H1 (cell line): ENCODE results near the gene CFAP97D1. TPM values are rescaled to one million over a fixed set of nuclear protein-coding genes. Genes with fewer than 3 reads are reported as not detected.

Source experiments
- CTCF ChIA-PET: fragments of 300-600 bp; sonication (Branson Sonifier 250); formaldehyde crosslinking; loops from one replicate; lab custom pipeline; 2021; ENCODE audit not compliant: partially characterized antibody; lab: Charles Lee
- POLR2A ChIA-PET: fragments of 300-600 bp; sonication (Branson Sonifier 250); formaldehyde crosslinking; loops from one replicate; lab custom pipeline; 2021; ENCODE audit warnings: inconsistent platforms; ENCODE audit not compliant: partially characterized antibody; lab: Charles Lee
- DNase-seq, 2 experiments: peaks; one replicate each; pipeline versions ENCODE4 v3.0.0 to v3.0.0-alpha.2; 2010 to 2022; ENCODE audit warnings: low spot score in 2 of 2, low read depth in 1 of 2, mixed read lengths in 1 of 2
- FAIRE-seq: peaks from 2 replicates; lab custom pipeline; 2011; peaks lifted over from hg19 to GRCh38; lab: Jason Lieb, UNC
- H2AFZ ChIP-seq: 2 replicates; pipeline ENCODE4 v1.8.1; 2012; ENCODE audit warnings: low read length, inconsistent platforms
- H2AK5ac ChIP-seq: 2 replicates; pipeline ENCODE4 v1.6.1; 2013; ENCODE audit warnings: low read depth, low read length
- H2BK120ac ChIP-seq: replicated peaks from 2 replicates; pipeline ENCODE3; 2013; ENCODE audit warnings: low read depth, low read length, inconsistent platforms
- H2BK12ac ChIP-seq: 2 replicates; pipeline ENCODE4 v1.6.1; 2013; ENCODE audit warnings: low read depth, low read length
- H2BK15ac ChIP-seq: 2 replicates; pipeline ENCODE4 v1.6.1; 2013; ENCODE audit warnings: low read length
- H2BK20ac ChIP-seq: 2 replicates; pipeline ENCODE4 v1.6.1; 2013; ENCODE audit warnings: low read length
- H2BK5ac ChIP-seq: 2 replicates; pipeline ENCODE4 v1.6.1; 2013; ENCODE audit warnings: low read depth, low read length
- H3K14ac ChIP-seq: 2 replicates; pipeline ENCODE4 v1.6.1; 2013; ENCODE audit warnings: inconsistent platforms; ENCODE audit not compliant: insufficient read length
- H3K18ac ChIP-seq: 2 replicates; pipeline ENCODE4 v1.6.1; 2013; ENCODE audit warnings: low read length; ENCODE audit errors: extremely low read depth
- H3K23ac ChIP-seq: 2 replicates; pipeline ENCODE4 v1.6.1; 2013; ENCODE audit warnings: inconsistent platforms; ENCODE audit not compliant: insufficient read length
- H3K23me2 ChIP-seq: 2 replicates; pipeline ENCODE4 v1.6.1; 2013; ENCODE audit warnings: low read depth, low read length
- H3K27ac ChIP-seq: 2 replicates; pipeline ENCODE4 v1.6.1; 2011; ENCODE audit warnings: low read depth, low read length, inconsistent platforms
- H3K27me3 ChIP-seq, 4 experiments: replicated peaks in 1 of 4; 1 replicate in 1 of 4; 2 replicates in 3 of 4; pipeline versions ENCODE4 v1.6.1 to v1.8.1; 2011 to 2013; ENCODE audit warnings: low read length in 3 of 4, mild to moderate bottlenecking in 3 of 4, inconsistent platforms in 2 of 4, mixed read lengths in 2 of 4, moderate library complexity in 1 of 4; ENCODE audit not compliant: control insufficient read depth in 3 of 4, insufficient read depth in 3 of 4; ENCODE audit errors: extremely low read depth in 1 of 4
- H3K36me3 ChIP-seq, 4 experiments: 2 replicates each; pipeline versions ENCODE4 v1.6.1 to v1.8.1; 2011 to 2013; ENCODE audit warnings: mild to moderate bottlenecking in 4 of 4, low read length in 3 of 4, moderate library complexity in 2 of 4, control low read depth in 1 of 4, inconsistent platforms in 1 of 4; ENCODE audit not compliant: insufficient read depth in 4 of 4, control insufficient read depth in 2 of 4
- H3K4ac ChIP-seq: replicated peaks from 2 replicates; pipeline ENCODE3; 2013; ENCODE audit warnings: low read length, low read depth, mixed read lengths, inconsistent platforms; ENCODE audit not compliant: insufficient read length
- H3K4me1 ChIP-seq, 4 experiments: replicated peaks in 1 of 4; 1 replicate in 1 of 4; 2 replicates in 3 of 4; pipeline versions ENCODE4 v1.6.1 to v1.8.1; 2011 to 2013; ENCODE audit warnings: low read length in 3 of 4, inconsistent platforms in 2 of 4, mixed read lengths in 1 of 4; ENCODE audit not compliant: insufficient read depth in 4 of 4, control insufficient read depth in 3 of 4
- H3K4me2 ChIP-seq, 2 experiments: 2 replicates each; pipeline versions ENCODE4 v1.6.1 to v1.8.1; 2011 to 2013; ENCODE audit warnings: low read depth in 2 of 2, low read length in 2 of 2, control low read depth in 1 of 2, inconsistent platforms in 1 of 2, mild to moderate bottlenecking in 1 of 2; ENCODE audit not compliant: insufficient read depth in 1 of 2
- H3K4me3 ChIP-seq, 4 experiments: fragments of 200-600, 300-600 bp in 1 of 4; sonication (generic), shearing (Covaris generic), sonication (Bioruptor Twin) in 1 of 4; 2 replicates each; pipeline versions ENCODE4 v1.5.1 to v1.8.1; 2011 to 2016; ENCODE audit warnings: low read length in 4 of 4, low read depth in 3 of 4, control low read depth in 2 of 4, inconsistent platforms in 2 of 4, mild to moderate bottlenecking in 2 of 4, mixed read lengths in 1 of 4, moderate library complexity in 1 of 4; ENCODE audit not compliant: insufficient read depth in 2 of 4; ENCODE audit errors: extremely low read depth in 1 of 4
- H3K56ac ChIP-seq: replicated peaks from 2 replicates; pipeline ENCODE3; 2013; ENCODE audit warnings: low read depth, mild to moderate bottlenecking, mixed read lengths, low read length, inconsistent platforms; ENCODE audit not compliant: insufficient read length
- H3K79me1 ChIP-seq: 2 replicates; pipeline ENCODE4 v1.6.1; 2013; ENCODE audit warnings: low read depth, low read length, control low read depth
- H3K79me2 ChIP-seq, 2 experiments: 2 replicates each; pipeline versions ENCODE4 v1.6.1 to v1.8.1; 2012 to 2013; ENCODE audit warnings: low read length in 2 of 2, mild to moderate bottlenecking in 2 of 2, inconsistent platforms in 1 of 2; ENCODE audit not compliant: insufficient read depth in 2 of 2, control insufficient read depth in 1 of 2
- H3K9ac ChIP-seq, 4 experiments: replicated peaks in 1 of 4; 1 replicate in 1 of 4; 2 replicates in 3 of 4; pipeline versions ENCODE4 v1.6.1 to v1.8.1; 2011 to 2013; ENCODE audit warnings: low read depth in 3 of 4, low read length in 3 of 4, control low read depth in 2 of 4, mild to moderate bottlenecking in 2 of 4, moderate library complexity in 2 of 4, inconsistent platforms in 1 of 4; ENCODE audit errors: extremely low read depth in 1 of 4
- H3K9me3 ChIP-seq, 2 experiments: 2 replicates each; pipeline versions ENCODE4 v1.6.1 to v1.8.1; 2012 to 2013; ENCODE audit warnings: mild to moderate bottlenecking in 2 of 2, moderate library complexity in 2 of 2, control low read depth in 1 of 2, inconsistent platforms in 1 of 2, low read depth in 1 of 2, low read length in 1 of 2, mixed read lengths in 1 of 2; ENCODE audit not compliant: insufficient read depth in 2 of 2
- H4K20me1 ChIP-seq, 2 experiments: replicated peaks in 1 of 2; 2 replicates each; pipeline versions ENCODE3 to v1.8.1; 2011 to 2013; ENCODE audit warnings: inconsistent platforms in 2 of 2, low read length in 2 of 2, mild to moderate bottlenecking in 1 of 2; ENCODE audit not compliant: insufficient read depth in 2 of 2, control insufficient read depth in 1 of 2
- H4K5ac ChIP-seq: 2 replicates; pipeline ENCODE4 v1.6.1; 2013; ENCODE audit warnings: low read length, low read depth, mixed read lengths, inconsistent platforms; ENCODE audit not compliant: insufficient read length
- H4K8ac ChIP-seq: 2 replicates; pipeline ENCODE4 v1.8.0; 2013; ENCODE audit warnings: mild to moderate bottlenecking, moderate library complexity, low read length, inconsistent platforms; ENCODE audit not compliant: insufficient read depth; ENCODE audit errors: extremely low read depth
- H4K91ac ChIP-seq: replicated peaks from 2 replicates; pipeline ENCODE3; 2013; ENCODE audit warnings: low read length, mixed read lengths, inconsistent platforms; ENCODE audit not compliant: insufficient read length
- CBX8 ChIP-seq: fragments of 300-800, 300-1000 bp; sonication (generic); IDR thresholded peaks from 2 replicates; pipeline ENCODE4 v1.7.1; 2016; ENCODE audit warnings: low read depth, low read length, borderline replicate concordance
- CREB1 ChIP-seq: IDR thresholded peaks from 2 replicates; pipeline ENCODE4 v1.6.1; 2012; ENCODE audit warnings: inconsistent platforms
- EZH2 ChIP-seq: fragments of 200-600 bp; sonication (generic); IDR thresholded peaks from 2 replicates; pipeline ENCODE4 v1.7.1; 2012; ENCODE audit warnings: low read depth, mild to moderate bottlenecking, moderate library complexity, low read length, inconsistent platforms; ENCODE audit not compliant: severe bottlenecking
- HDAC6 ChIP-seq: IDR thresholded peaks from one replicate; pipeline ENCODE4 v1.7.1; 2012; ENCODE audit warnings: low read depth, mild to moderate bottlenecking, inconsistent platforms, low read length, moderate library complexity
- JUND ChIP-seq: IDR thresholded peaks from 2 replicates; pipeline ENCODE4 v1.6.1; 2011; ENCODE audit warnings: mild to moderate bottlenecking, improper control_type of control experiment, low read length
- NANOG ChIP-seq: IDR thresholded peaks from 2 replicates; pipeline ENCODE4 v1.6.1; 2011; ENCODE audit warnings: low read length, low read depth, mild to moderate bottlenecking, inconsistent platforms; ENCODE audit not compliant: insufficient read depth, poor library complexity, severe bottlenecking
- RNF2 ChIP-seq: fragments of 200-900, 300-1000 bp; sonication (generic); IDR thresholded peaks from 2 replicates; pipeline ENCODE4 v1.7.1; 2016; ENCODE audit warnings: borderline replicate concordance, low read depth, mild to moderate bottlenecking, antibody characterized with exemption, low read length; ENCODE audit not compliant: poor library complexity, severe bottlenecking; ENCODE audit errors: missing control alignments
- SIN3A ChIP-seq, 2 experiments: IDR thresholded peaks in 1 of 2; conservative IDR thresholded peaks in 1 of 2; 2 replicates each; pipeline ENCODE4 v1.6.1; 2011 to 2012; ENCODE audit warnings: low read length in 2 of 2, improper control_type of control experiment in 1 of 2, low read depth in 1 of 2, mild to moderate bottlenecking in 1 of 2
- TAF1 ChIP-seq: IDR thresholded peaks from 2 replicates; pipeline ENCODE4 v1.6.1; 2011; ENCODE audit warnings: mild to moderate bottlenecking, low read depth, low read length
- WGBS, 2 experiments: shearing (Covaris generic) in 1 of 2; methylation state at CpG; one replicate each; pipeline versions ENCODE4 v1.1.6 to v1.1.7; 2013 to 2015; ENCODE audit warnings: low lambda C conversion rate in 2 of 2, mixed read lengths in 2 of 2, inconsistent platforms in 1 of 2, low coverage in 1 of 2, missing lambda C conversion rate in 1 of 2; ENCODE audit not compliant: insufficient replicate concordance in 2 of 2, insufficient coverage in 1 of 2, insufficient read length in 1 of 2; ENCODE audit errors: extremely low coverage in 1 of 2, missing lambda C conversion rate in 1 of 2; 5-methylcytosine and 5-hydroxymethylcytosine counted together
- polyA plus RNA-seq, 7 experiments: library from polyadenylated mRNA; depleted of rRNA in 3 of 7; stranded (reverse) in 5 of 7; unstranded in 2 of 7; fragments of >200 nt in 5 of 7; fragments of 200-250 nt in 2 of 7; gene quantifications; 1 replicate in 5 of 7; 2 replicates in 1 of 7; 4 replicates in 1 of 7; pipeline versions ENCODE4 v1.2.1 to v1.2.3, GENCODE V29; 2011 to 2013; ENCODE audit warnings: missing spikeins in 2 of 7, mixed read lengths in 2 of 7
- total RNA-seq: library from RNA; stranded (reverse); fragmentation: NEBNext Ultra II Directional; extraction: Animal tissue kit (Norgen Biotek cat#: 25700); gene quantifications from 2 replicates; pipeline ENCODE4 v1.2.1, GENCODE V29; 2021

Gene CFAP97D1
- total and polyA plus RNA-seq, 2 of the 8 experiments (the other 6 are each of a cell fraction or from before 2014, with no cell fraction given): 0.02 to 0.07 TPM

DNA sequence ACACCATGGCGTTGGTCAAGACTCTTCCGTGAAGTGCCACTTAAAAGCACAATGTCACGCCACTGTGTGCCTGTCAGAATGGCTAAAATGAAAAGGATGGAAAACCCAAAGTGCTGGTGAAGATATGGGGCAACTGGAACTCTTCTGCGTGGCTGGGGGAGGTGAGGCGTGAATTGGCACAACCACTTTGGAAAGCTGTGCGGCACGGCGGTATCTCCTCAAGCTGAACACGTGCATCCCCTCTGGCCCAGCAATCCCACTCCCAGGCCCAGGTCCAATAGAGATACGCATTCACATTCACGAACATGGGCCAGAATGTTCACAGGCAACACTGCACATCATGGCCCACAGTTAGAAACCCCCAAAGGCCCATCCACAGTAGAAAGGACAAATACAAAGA lies 10.4 kb upstream of the CFAP97D1 start:
- FAIRE-seq (no peak), DNase-seq (no peak)
- no peak overlapping the region for H2BK20ac ChIP-seq
- H2BK12ac ChIP-seq: no peak overlapping the region
- H4K8ac ChIP-seq: no peak overlapping the region
- no peak overlapping the region for H3K9ac ChIP-seq
- no peaks in the 10 kb centered on the region for H3K79me2 ChIP-seq
- H2BK5ac ChIP-seq: no peak overlapping the region
- H3K4ac ChIP-seq: no peak overlapping the region
- POLR2A ChIA-PET: interaction anchor here (1.1 kb wide), 1 partner anchor 9 kb away, joined by 4 read pairs; the partner anchor contains the start of gene DUSP3
- H3K23me2 ChIP-seq: no peaks in the 10 kb centered on the region
- H3K4me2 ChIP-seq: no peak overlapping the region
- H2BK15ac ChIP-seq: no peak overlapping the region
- H2BK120ac ChIP-seq: no peak overlapping the region
- H2AK5ac ChIP-seq: no peak overlapping the region
- H3K36me3 ChIP-seq: peaks cover 3 to 27% (median 16%) of the 10 kb centered on the region in 4 experiments; a peak in 6 of 8 replicates
- CTCF ChIA-PET: interaction anchor here (1.0 to 2.9 kb wide), 4 partner anchors 56 to 96 kb away, joined by 3 to 13 read pairs (median 4); no protein-coding TSS in a partner anchor
- no peaks in the 10 kb centered on the region for H3K27me3 ChIP-seq
- no peak overlapping the region for H3K4me3 ChIP-seq
- H4K5ac ChIP-seq: no peak overlapping the region
- WGBS, 2 experiments: 91% methylated on average over 11 of the region's 11 CpGs; no CpG with 5 or more reads in 1 of the 2 experiments
- no peaks in the 10 kb centered on the region for H3K4me1 ChIP-seq
- TF ChIP-seq CREB1: no peak
- no peak for TF ChIP-seq TAF1
- TF ChIP-seq EZH2: no peak
- TF ChIP-seq SIN3A (conservative IDR thresholded peaks at IDR 0.05 in 1 of 2, IDR thresholded peaks at IDR 0.05 in 1 of 2; ENCODE audit: low read depth in 1 of 2, low read length in 2 of 2): no peak
- TF ChIP-seq JUND: no peak
- no peak for TF ChIP-seq HDAC6
- TF ChIP-seq NANOG: no peak
- no peak for TF ChIP-seq CBX8
- no peak for TF ChIP-seq RNF2
- H3K27ac ChIP-seq: no peak overlapping the region
- H4K20me1 ChIP-seq: no peaks in the 10 kb centered on the region
- no peak overlapping the region for H3K14ac ChIP-seq
- no peak overlapping the region for H3K23ac ChIP-seq
- H3K18ac ChIP-seq: no peak overlapping the region
- H3K79me1 ChIP-seq: no peaks in the 10 kb centered on the region; the same call in 1 of the 2 replicates
- H3K9me3 ChIP-seq: no peaks in the 10 kb centered on the region
- H2AFZ ChIP-seq: no peak overlapping the region
- no peak overlapping the region for H4K91ac ChIP-seq
- H3K56ac ChIP-seq: no peak overlapping the region
